Loucy (cell line): Measurements from ENCODE around the gene RIMBP2.

Source experiments
- EZH2phosphoT487 ChIP-seq: fragments of 200-600 bp; IDR thresholded peaks from 2 replicates; pipeline ENCODE4 v1.6.1; 2018; ENCODE audit warnings: antibody characterized with exemption, mild to moderate bottlenecking, moderate library complexity, borderline replicate concordance
- TF ChIP-seq, protein P1 (sequence below): fragments of 200-600 bp; sonication (generic); conservative IDR thresholded peaks from 2 replicates; pipeline ENCODE4 v1.5.1; 2014; ENCODE audit warnings: mild to moderate bottlenecking, antibody characterized with exemption, low read length

DNA sequence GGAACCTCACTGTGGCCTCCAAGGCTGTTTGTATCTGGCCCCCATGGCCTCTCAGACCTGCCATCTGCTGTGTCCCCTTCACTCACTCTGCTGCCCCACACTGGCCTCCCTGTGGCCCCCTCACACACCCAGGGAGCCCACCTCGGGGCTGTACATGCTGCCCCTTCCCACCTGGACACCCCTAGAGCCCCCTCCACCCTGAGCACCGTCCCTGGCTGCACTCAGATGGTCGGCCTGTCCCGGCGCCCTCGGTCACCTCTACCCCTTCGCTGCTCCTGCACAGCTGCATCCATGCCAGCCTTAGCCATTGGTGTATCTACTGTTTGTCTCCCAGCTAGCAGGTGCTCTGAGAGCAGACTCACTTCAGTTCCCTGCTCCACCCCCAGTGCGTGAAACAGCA lies 144.4 kb downstream of the RIMBP2 start:
- TF ChIP-seq, protein P1, sequence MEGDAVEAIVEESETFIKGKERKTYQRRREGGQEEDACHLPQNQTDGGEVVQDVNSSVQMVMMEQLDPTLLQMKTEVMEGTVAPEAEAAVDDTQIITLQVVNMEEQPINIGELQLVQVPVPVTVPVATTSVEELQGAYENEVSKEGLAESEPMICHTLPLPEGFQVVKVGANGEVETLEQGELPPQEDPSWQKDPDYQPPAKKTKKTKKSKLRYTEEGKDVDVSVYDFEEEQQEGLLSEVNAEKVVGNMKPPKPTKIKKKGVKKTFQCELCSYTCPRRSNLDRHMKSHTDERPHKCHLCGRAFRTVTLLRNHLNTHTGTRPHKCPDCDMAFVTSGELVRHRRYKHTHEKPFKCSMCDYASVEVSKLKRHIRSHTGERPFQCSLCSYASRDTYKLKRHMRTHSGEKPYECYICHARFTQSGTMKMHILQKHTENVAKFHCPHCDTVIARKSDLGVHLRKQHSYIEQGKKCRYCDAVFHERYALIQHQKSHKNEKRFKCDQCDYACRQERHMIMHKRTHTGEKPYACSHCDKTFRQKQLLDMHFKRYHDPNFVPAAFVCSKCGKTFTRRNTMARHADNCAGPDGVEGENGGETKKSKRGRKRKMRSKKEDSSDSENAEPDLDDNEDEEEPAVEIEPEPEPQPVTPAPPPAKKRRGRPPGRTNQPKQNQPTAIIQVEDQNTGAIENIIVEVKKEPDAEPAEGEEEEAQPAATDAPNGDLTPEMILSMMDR: no peak
- TF ChIP-seq EZH2phosphoT487: no peak
